Amniotic epithelial cell (primary cell): ENCODE measurements around the gene RSRC1.
"Not testable (repeated sequence)": the region's sequence is repeated elsewhere in the genome, so short reads cannot be mapped to it uniquely, and the experiment has no call there.

ENCODE experiments used
- DNase-seq: peaks from one replicate; pipeline ENCODE4 v3.0.0-alpha.2; 2010; ENCODE audit warnings: low read depth

The RSRC1 gene

GRCh38 chr3:158463556-158463955 is 353.7 kb downstream of the RSRC1 start:
- no peak for DNase-seq

DNA sequence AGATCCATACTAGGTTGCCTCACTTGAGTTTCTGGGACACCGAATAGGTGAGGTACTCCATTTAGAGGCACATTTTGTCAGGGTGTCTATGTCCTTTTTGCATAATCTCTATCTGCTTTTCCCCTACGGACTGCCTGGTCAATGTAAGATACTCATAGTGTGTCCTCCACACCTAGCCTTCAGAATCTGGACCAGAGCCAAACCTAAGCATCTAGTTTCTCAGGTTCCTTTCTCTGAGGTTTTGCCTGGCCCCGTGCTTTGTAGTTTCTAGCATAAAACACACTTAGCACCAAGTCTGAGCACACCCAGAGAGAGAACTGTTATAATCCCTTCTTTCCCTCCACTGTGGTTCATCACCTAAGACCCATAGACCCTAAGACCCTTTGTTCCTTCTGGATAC is 355.2 kb downstream of the RSRC1 start:
- DNase-seq: no peak

DNA sequence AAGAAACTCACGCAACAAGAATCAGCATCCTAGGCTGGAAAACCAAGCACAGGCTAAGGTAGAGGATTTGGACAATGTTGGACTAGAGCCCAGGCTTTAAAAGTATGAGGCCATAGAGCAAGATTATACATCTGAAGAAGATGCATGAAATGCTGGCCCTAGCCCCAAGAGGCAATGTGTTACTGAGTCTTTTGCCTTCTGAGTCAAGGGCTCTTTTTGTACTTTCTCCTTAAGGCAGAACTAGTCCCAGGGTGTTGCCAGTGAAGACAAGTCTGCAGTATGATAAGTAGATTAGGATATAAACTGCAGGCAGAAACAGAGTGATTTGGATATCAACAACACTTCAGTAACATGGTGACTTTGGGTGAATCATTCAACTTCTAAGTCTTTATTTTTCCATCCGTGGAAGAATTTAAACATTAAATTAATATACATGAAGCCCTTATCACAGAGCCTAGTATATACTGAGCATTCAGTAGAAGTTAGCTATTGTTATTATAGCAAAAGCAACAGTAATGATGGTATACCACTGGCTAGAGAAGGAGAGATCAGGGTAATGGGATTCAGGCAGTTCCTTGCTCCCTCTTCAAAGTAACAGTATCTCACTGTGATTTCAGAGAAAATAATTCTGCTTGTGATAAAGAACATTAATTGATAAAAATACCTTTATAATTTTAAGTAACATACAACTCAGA is 361.2 kb downstream of the RSRC1 start:
- DNase-seq: no peak

- DNase-seq: peak; percentile 52
Measured at GRCh38 chr3:158471639-158472294, 361.9 kb downstream of the RSRC1 start.

GRCh38 chr3:158479051-158479450 is 369.2 kb downstream of the RSRC1 start:
- no peak for DNase-seq

- no peak for DNase-seq
Measured at GRCh38 chr3:158483701-158484235, 373.9 kb downstream of the RSRC1 start.

GRCh38 chr3:158486200-158486599 is 376.3 kb downstream of the RSRC1 start:
- peak; percentile 24 for DNase-seq

- DNase-seq: peak; percentile 65
Measured at GRCh38 chr3:158488670-158489069, 378.8 kb downstream of the RSRC1 start.

- DNase-seq: no peak
Measured at GRCh38 chr3:158489181-158489580, 379.3 kb downstream of the RSRC1 start.

GRCh38 chr3:158491968-158492367 is 382.1 kb downstream of the RSRC1 start:
- no peak for DNase-seq

DNA sequence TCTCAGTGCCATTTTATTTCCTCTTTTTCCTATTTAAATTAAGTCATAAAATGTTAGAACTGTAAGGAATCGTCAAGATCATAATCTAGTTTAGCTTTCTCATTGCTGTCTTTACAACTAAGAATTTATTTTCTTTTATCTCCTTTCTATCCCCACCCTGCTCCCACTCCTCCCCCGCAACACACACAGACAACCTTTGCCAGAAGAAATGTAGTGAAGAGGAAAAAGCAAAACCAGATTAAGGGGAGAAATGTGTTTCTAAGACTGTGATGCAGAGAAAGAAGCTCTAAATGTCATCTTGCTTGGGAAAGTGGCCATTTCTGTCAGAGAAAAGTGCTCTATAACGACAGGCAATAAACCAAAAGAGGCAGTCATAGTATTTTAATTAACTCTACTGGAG is 382.8 kb downstream of the RSRC1 start:
- peak; percentile 29 for DNase-seq

GRCh38 chr3:158493931-158494330 is 384.0 kb downstream of the RSRC1 start:
- no peak for DNase-seq

DNA sequence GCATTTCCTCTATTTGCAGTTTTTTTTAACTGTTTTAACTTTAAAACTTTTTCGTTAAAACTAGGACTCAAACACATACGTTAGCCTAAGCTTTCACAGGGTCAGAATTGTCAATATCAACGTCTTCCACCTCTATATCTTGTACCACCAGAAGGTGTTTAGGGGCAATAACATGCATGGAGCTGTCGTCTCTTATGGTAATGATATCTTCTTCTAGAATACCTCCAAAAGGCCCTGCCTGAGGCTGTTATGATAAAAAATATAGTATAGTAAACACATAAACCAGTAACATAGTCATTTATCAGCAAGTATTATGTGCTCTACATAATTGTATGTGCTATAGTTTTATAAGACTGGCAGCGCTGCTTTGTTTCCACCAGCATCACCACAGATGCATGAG is 384.8 kb downstream of the RSRC1 start:
- no peak for DNase-seq

GRCh38 chr3:158495398-158495902 is 385.6 kb downstream of the RSRC1 start:
- not testable (repeated sequence) for DNase-seq

DNA sequence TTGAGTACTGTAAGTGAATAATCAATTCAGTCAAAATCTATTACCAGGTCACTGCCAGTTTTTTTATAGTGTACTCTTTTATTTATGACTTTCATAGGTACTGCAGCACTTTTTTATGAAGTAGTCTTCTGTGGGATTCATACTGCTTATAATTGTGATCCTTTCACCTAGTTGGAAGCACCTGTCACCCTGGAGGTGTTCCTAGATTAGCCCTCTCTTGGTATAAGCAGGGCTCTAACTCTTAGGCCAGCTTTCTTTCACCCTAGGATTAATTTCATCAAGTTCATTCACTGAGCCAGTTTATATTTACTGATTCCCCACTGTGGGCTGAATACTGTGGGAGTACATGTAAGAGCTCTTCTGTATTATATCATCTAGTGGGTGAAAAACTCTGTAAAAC is 395.2 kb downstream of the RSRC1 start:
- DNase-seq: no peak

- no peak for DNase-seq
Measured at GRCh38 chr3:158506456-158506855, 396.6 kb downstream of the RSRC1 start.

DNA sequence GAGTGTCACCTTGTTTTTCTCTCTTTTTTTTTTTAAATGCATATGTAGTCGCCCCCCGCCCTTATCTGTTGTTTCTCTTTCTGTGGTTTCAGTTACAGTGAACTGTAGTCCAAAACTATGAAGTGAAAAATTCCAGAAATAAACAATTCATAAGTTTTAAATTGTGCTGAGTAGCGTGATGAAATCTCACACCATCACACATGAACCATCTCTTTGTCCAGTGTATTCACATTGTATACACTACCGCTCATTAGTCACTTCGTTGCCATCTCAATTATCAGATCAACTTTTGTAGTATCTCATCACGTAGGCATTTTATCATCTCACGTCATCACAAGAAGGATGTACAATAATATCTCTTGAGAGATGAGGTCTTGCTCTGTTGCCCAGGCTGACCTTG is 398.6 kb downstream of the RSRC1 start:
- peak; percentile 90 for DNase-seq

- DNase-seq: peak; percentile 53
Measured at GRCh38 chr3:158509891-158510290, 400.0 kb downstream of the RSRC1 start.

DNA sequence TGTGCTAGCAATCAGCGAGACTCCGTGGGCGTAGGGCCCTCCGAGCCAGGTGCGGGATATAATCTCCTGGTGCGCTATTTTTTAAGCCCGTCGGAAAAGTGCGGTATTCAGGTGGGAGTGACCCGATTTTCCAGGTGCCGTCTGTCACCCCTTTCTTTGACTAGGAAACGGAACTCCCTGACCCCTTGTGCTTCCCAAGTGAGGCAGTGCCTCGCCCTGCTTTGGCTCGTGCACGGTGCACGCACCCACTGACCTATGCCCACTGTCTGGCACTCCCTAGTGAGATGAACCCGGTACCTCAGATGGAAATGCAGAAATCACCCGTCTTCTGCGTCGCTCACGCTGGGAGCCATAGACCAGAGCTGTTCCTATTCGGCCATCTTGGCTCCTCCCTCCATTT is 406.8 kb downstream of the RSRC1 start:
- not testable (repeated sequence) for DNase-seq

DNA sequence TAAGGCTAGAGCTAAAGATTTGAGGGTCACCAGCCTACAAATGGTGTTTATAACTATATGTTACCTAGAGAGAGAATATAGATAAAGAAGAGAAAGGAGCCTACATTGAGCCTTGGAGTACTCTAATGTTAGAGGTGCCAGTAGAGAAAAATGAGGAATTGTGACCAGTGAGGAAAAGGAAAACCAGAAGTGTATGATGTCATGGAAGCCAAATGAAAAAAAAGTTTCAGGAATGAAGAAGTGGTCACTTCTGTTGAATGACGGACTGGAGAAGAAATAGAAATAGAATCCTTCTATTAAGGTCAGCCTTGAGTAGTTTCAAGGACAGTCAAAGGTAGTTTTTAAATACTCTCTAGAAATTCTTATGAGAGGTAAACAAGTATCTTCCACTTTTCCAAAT is 409.9 kb downstream of the RSRC1 start:
- DNase-seq: no peak

DNA sequence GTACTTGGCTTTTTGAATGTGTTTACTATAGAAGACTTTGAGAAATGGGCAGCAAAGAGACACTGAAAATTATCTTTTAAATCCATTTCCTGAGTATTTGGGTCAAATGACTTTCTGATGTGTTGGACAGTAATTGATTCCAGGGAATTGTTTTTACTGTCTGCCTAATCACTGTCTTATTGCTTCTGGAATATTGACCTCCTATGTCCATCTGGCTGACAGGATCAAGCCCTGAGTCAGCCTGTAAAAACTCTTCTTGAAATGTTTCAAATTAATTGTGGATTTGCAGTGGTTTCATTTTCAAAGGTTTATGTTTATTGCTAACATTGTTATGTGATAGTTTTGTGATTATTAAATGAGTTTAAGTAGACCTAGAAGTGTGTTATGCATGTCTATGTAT is 410.5 kb downstream of the RSRC1 start:
- no peak for DNase-seq

- peak; percentile 49 for DNase-seq
Measured at GRCh38 chr3:158522221-158523136, 412.6 kb downstream of the RSRC1 start.
